PC-3 (cell line): Measurements from ENCODE around the gene TEAD3. TPM values are rescaled to one million over a fixed set of nuclear protein-coding genes. Genes with fewer than 3 reads are reported as not detected.

ENCODE experiments used
- ATAC-seq: fragments of 200-7000 bp; cut with Tn5 transposase; 2 replicates; pipeline ENCODE4 v1.9.1; 2020; ENCODE audit warnings: mild to moderate bottlenecking, moderate library complexity
- BruUV-seq: library from RNA; stranded (reverse); fragments of 400-500 nt; replicated peaks from 2 replicates; lab custom pipeline; 2021; lab: Mats Ljungman, UMichigan
- CTCF ChIA-PET: fragments of 300-600 bp; sonication (Branson Sonifier 250); formaldehyde crosslinking; loops from one replicate; lab custom pipeline; 2022; ENCODE audit warnings: antibody characterized with exemption; lab: Charles Lee
- POLR2A ChIA-PET: fragments of 300-600 bp; sonication (Branson Sonifier 250); formaldehyde crosslinking; loops from one replicate; lab custom pipeline; 2022; ENCODE audit warnings: antibody characterized with exemption; ENCODE audit not compliant: unreplicated experiment; lab: Charles Lee
- DNase-seq: peaks from one replicate; pipeline ENCODE4 v3.0.0-alpha.2; 2015
- H2AFZ ChIP-seq: fragments of 300-600 bp; sonication (generic); 2 replicates; pipeline ENCODE4 v1.6.0; 2016; ENCODE audit warnings: antibody characterized with exemption, low read length
- H3F3A ChIP-seq: fragments of 300-600 bp; sonication (generic); one replicate; pipeline ENCODE4 v1.6.0; 2017; ENCODE audit warnings: antibody characterized with exemption, low read length, control low read depth, mild to moderate bottlenecking; ENCODE audit not compliant: unreplicated experiment
- H3K27ac ChIP-seq: fragments of 300-600 bp; sonication (generic); 2 replicates; pipeline ENCODE4 v1.5.1; 2016; ENCODE audit warnings: mild to moderate bottlenecking, low read length
- H3K27me3 ChIP-seq: fragments of 300-600 bp; sonication (generic); 2 replicates; pipeline ENCODE4 v1.6.1; 2016; ENCODE audit warnings: low read length, mixed read lengths
- H3K36me3 ChIP-seq: fragments of 300-600 bp; sonication (generic); 2 replicates; pipeline ENCODE4 v1.6.1; 2016; ENCODE audit warnings: low read depth, mixed run types, low read length, mixed read lengths
- H3K4me1 ChIP-seq: fragments of 300-600 bp; sonication (generic); 2 replicates; pipeline ENCODE4 v1.5.1; 2016; ENCODE audit warnings: low read length; ENCODE audit not compliant: insufficient read depth
- H3K4me2 ChIP-seq: fragments of 300-600 bp; sonication (generic); 2 replicates; pipeline ENCODE4 v1.6.0; 2016; ENCODE audit warnings: low read length
- H3K4me3 ChIP-seq: fragments of 300-600 bp; sonication (generic); 2 replicates; pipeline ENCODE4 v1.5.1; 2016; ENCODE audit warnings: mild to moderate bottlenecking, low read length, mixed read lengths
- H3K79me2 ChIP-seq: fragments of 300-600 bp; sonication (generic); 2 replicates; pipeline ENCODE4 v1.6.1; 2017; ENCODE audit warnings: low read length, mixed read lengths
- H3K9ac ChIP-seq: fragments of 300-600 bp; sonication (generic); 2 replicates; pipeline ENCODE4 v1.6.0; 2016; ENCODE audit warnings: mild to moderate bottlenecking, low read length
- H3K9me2 ChIP-seq: fragments of 300-600 bp; sonication (generic); replicated peaks from 2 replicates; pipeline ENCODE4 v1.6.1; 2016; ENCODE audit warnings: mixed run types, low read length, mixed read lengths
- H3K9me3 ChIP-seq: fragments of 300-600 bp; sonication (generic); 2 replicates; pipeline ENCODE4 v1.6.1; 2016; ENCODE audit warnings: low read length, mixed read lengths
- H4K20me1 ChIP-seq: fragments of 300-600 bp; sonication (generic); 2 replicates; pipeline ENCODE4 v1.6.1; 2016; ENCODE audit warnings: low read length, mixed read lengths
- EZH2 ChIP-seq: fragments of 300-600 bp; sonication (generic); IDR thresholded peaks from one replicate; pipeline ENCODE4 v1.6.1; 2017; ENCODE audit warnings: antibody characterized with exemption, mild to moderate bottlenecking, low read length; ENCODE audit not compliant: unreplicated experiment
- EZH2phosphoT487 ChIP-seq: fragments of 300-600 bp; sonication (generic); IDR thresholded peaks from 2 replicates; pipeline ENCODE4 v1.6.1; 2018; ENCODE audit warnings: mild to moderate bottlenecking, antibody characterized with exemption, low read length, borderline replicate concordance
- intact Hi-C: fragments of 100-400 bp; cut with micrococcal nuclease; formaldehyde crosslinking; loops from 2 replicates; pipeline ENCODE4 v1.9.0; 2023
- total RNA-seq: library from RNA; depleted of rRNA; stranded (reverse); fragments of >200 nt; gene quantifications from 2 replicates; pipeline ENCODE4 v1.2.3, GENCODE V29; 2014
- TF ChIP-seq, protein P1 (sequence below): fragments of 300-600 bp; sonication (generic); conservative IDR thresholded peaks from 2 replicates; pipeline ENCODE4 v1.5.1; 2017; ENCODE audit warnings: antibody characterized with exemption, low read depth, mild to moderate bottlenecking, low read length

TEAD3 gene
- total RNA-seq, 1 experiment from 2014 or later = 9.2 TPM

GRCh38 chr6:35443341-35444030 is 53.4 kb downstream of the TEAD3 start:
- intact Hi-C loops = no loop called here
- H3K9me2 ChIP-seq = no peaks in the 10 kb centered on the region
- BruUV-seq = no TSS peak
- H3K4me2 ChIP-seq = no peak overlapping the region
- no peak overlapping the region for H2AFZ ChIP-seq
- H3K9ac ChIP-seq = no peak overlapping the region
- H3K79me2 ChIP-seq = no peaks in the 10 kb centered on the region
- no peak for ATAC-seq
- H3K4me3 ChIP-seq = no peak overlapping the region
- no peaks in the 10 kb centered on the region for H4K20me1 ChIP-seq
- H3K9me3 ChIP-seq = no peaks in the 10 kb centered on the region
- no peak overlapping the region for H3K27ac ChIP-seq
- H3K4me1 ChIP-seq = no peaks in the 10 kb centered on the region
- ChIA-PET POLR2A (no interaction called here), CTCF (no interaction called here)
- no peaks in the 10 kb centered on the region for H3K36me3 ChIP-seq
- DNase-seq = no peak
- no peaks in the 10 kb centered on the region for H3K27me3 ChIP-seq
- no peaks in the 10 kb centered on the region for H3F3A ChIP-seq
- TF ChIP-seq EZH2phosphoT487 (no peak), EZH2 (no peak)
- TF ChIP-seq, protein P1, sequence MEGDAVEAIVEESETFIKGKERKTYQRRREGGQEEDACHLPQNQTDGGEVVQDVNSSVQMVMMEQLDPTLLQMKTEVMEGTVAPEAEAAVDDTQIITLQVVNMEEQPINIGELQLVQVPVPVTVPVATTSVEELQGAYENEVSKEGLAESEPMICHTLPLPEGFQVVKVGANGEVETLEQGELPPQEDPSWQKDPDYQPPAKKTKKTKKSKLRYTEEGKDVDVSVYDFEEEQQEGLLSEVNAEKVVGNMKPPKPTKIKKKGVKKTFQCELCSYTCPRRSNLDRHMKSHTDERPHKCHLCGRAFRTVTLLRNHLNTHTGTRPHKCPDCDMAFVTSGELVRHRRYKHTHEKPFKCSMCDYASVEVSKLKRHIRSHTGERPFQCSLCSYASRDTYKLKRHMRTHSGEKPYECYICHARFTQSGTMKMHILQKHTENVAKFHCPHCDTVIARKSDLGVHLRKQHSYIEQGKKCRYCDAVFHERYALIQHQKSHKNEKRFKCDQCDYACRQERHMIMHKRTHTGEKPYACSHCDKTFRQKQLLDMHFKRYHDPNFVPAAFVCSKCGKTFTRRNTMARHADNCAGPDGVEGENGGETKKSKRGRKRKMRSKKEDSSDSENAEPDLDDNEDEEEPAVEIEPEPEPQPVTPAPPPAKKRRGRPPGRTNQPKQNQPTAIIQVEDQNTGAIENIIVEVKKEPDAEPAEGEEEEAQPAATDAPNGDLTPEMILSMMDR = no peak

DNA sequence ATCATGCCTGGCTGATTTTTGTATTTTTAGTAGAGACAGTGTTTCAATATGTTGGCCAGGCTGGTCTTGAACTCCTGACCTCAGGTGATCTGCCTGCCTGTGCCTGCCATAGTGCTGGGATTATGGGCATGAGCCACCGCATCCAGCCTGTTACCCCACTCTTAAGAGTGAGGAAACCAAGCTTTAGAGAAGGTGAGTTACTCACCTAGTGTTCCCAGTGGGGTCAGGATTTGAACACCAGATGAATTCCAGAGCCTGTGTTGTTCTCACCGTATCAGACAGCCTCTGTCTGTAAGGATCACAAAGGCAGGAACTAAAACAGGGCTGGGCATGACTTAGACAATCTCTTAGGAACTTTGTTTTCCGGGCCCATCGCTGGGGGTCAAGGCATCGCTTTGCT is 54.2 kb downstream of the TEAD3 start:
- Histone ChIP-seq H3K9me3 (no peaks in the 10 kb centered on the region), H3K4me2 (no peak overlapping the region), H2AFZ (0 out of 2 replicates have a peak overlapping the region, but pooled peaks have one; percentile 22), H3K27ac (no peak overlapping the region), H3F3A (no peaks in the 10 kb centered on the region), H3K36me3 (no peaks in the 10 kb centered on the region), H4K20me1 (no peaks in the 10 kb centered on the region), H3K4me1 (no peaks in the 10 kb centered on the region), H3K79me2 (no peaks in the 10 kb centered on the region), H3K9ac (no peak overlapping the region), H3K27me3 (no peaks in the 10 kb centered on the region), H3K4me3 (no peak overlapping the region), H3K9me2 (no peaks in the 10 kb centered on the region)
- ChIA-PET POLR2A (no interaction called here), CTCF (no interaction called here)
- intact Hi-C loops = no loop called here
- BruUV-seq = no TSS peak
- ATAC-seq (no peak), DNase-seq (no peak)
- TF ChIP-seq EZH2phosphoT487 = no peak
- TF ChIP-seq, protein P1 = no peak
- TF ChIP-seq EZH2 = no peak

DNA sequence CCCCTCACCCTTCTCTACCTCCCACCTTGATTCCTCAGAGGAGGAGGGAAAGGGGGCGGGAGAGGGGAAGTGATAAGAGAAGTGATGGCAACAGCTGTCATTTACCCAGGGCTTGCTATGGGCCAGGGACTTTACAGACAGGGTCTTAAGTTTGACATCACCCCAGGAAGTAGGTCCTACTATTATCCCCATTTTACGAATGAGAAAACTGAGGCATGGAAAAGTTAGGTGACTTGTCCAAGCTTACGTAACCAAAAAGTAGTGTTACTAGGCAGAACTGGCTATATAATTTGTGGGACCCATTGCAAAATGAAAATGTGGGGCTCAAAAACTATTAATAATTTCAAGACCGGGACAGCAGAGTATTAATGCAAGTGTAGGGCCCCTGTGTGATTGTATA is 55.2 kb downstream of the TEAD3 start:
- Histone ChIP-seq H3F3A (no peaks in the 10 kb centered on the region), H3K36me3 (no peaks in the 10 kb centered on the region), H3K4me2 (no peak overlapping the region), H3K9me2 (no peaks in the 10 kb centered on the region), H4K20me1 (no peaks in the 10 kb centered on the region), H3K9ac (no peak overlapping the region), H3K27me3 (no peaks in the 10 kb centered on the region), H3K4me3 (no peak overlapping the region), H3K9me3 (no peaks in the 10 kb centered on the region), H2AFZ (no peak overlapping the region), H3K4me1 (no peaks in the 10 kb centered on the region), H3K79me2 (no peaks in the 10 kb centered on the region), H3K27ac (no peak overlapping the region)
- no peak for DNase-seq
- POLR2A ChIA-PET = no interaction called here
- no TSS peak for BruUV-seq
- ATAC-seq = no peak
- CTCF ChIA-PET = no interaction called here
- TF ChIP-seq EZH2 (no peak), EZH2phosphoT487 (no peak)
- TF ChIP-seq, protein P1 = no peak
- intact Hi-C loops = no loop called here
